ENCODE results near the gene RASSF5.

GRCh38 chr1:206584683-206585082, 77.4 kb downstream of the RASSF5 start:
- TF ChIP-seq CTCF (conservative IDR thresholded peaks at IDR 0.05), result no peak
- no peak for TF ChIP-seq EZH2 (IDR thresholded peaks at IDR 0.05; ENCODE audit: low read depth)

Data from PC-9 (cell line).